RPMI8226 (cell line): Measurements from ENCODE around the gene MSI2.

Experiments used
- DNase-seq: peaks from one replicate; pipeline ENCODE4 v3.0.0-alpha.2; 2015

MSI2 gene

DNA sequence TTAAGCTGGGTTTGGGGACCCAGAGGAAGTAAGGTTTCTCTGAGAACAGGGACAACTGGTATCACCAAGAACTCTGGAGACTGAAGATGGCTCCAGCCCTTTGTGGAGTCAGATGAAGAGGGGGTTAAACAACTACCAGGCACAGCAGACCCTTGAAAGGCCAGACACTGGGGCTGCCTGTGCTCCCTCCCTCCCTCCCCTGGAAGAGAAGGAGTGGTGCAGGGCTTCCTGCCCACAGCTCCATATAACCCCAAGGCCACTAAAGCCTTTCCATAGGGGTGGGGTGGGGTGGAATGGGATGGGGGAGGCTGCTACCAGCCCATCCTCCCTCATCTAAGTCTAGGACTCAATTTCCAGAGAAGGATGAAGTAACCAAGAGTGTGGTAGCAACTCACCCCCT, 422.1 kb downstream of the MSI2 start:
- no peak for DNase-seq

- no peak for DNase-seq
Observed at GRCh38 chr17:57679356-57679755, 423.0 kb downstream of the MSI2 start.

DNA sequence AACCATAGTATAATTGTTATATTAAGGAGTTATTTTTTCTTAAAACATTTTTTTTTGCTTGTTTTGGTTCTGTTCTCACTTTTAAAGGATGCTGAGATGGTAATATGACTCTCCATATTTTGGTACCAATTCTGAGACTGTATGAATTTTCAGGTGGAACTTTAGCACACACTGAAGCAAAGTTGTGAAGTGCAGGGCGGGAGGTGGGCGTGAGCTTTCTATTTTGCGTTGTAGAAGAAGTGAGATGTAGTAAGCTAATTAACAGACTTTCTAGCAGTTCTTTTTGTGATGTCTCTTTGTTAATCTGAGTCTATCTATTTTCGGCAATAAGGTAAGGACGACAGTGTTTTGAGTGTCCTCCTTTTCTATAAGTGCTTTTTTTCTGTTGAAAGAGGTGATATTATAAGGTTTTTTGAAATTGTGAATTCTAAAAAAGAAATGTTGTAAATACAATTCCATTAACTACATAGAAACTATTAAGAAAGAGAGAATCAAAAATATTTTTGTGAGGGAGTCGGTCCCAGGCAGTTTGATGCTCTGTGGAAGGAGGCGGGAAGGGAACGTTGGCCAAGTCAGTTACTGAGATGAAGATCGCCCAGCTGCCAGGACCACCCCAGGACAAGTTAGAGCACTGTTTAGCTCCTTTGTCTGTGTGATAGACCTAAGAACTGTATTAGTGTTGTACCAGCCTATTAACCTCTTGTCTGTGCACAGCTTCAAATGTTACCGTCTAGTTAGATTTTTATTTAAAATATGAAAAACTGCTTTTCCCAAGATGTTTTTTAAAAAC, 423.8 kb downstream of the MSI2 start:
- no peak for DNase-seq

DNA sequence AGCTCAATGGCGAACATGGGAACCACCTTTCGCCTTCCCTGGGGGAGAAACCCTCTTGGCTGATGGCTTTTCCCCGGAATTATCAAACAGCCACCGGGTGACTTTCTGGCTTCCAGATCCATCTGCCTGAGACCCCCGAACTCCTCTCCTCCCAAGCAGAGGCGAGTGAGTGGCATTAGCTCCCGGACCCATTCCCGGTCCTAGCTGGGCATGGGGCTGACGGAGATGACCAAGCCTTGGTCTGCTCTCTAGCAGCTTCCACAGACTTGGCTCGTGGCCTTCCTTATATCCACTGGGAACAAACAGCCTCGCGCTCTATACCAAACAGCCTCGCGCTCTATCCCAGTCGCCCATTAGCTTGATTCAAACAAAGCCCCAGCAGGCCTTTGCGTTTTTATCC, 426.4 kb downstream of the MSI2 start:
- no peak for DNase-seq

DNA sequence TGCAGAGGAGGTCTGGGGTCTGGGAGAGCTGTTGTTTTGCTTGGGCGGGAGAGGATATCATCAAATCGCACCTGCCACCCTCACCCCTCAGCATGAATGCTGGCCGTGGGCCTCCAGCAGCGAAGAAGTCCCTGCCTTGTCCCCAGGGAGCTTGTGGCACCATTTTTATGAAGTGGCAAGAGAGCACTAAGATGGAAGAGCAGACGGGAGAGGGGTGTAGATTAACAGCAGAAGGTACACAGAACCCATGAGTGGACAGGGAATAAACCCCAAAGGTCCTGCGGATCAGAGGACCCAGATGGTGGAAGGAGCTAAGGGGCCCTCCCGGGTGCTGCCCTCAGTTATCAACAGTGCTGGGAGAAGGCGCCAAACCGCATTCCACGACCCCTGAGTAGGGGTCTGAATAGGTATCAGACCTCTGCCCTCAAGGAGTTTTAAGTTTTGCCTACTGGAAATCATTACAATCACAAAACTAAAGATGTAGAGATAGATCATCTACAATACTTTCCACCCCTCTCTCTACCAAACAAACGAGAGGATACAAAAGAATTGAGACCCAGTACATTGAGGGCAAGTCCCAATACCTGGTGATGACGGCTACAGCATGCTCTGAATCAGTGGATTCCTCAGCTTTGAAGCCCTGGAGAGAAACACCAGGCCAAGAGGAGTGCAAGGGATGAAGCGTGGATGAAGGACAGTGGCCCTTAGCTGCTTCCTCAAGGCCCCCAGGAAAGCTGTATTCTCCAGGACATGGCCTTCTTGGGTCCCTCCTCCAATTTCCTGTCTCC, 428.6 kb downstream of the MSI2 start:
- DNase-seq = no peak

DNA sequence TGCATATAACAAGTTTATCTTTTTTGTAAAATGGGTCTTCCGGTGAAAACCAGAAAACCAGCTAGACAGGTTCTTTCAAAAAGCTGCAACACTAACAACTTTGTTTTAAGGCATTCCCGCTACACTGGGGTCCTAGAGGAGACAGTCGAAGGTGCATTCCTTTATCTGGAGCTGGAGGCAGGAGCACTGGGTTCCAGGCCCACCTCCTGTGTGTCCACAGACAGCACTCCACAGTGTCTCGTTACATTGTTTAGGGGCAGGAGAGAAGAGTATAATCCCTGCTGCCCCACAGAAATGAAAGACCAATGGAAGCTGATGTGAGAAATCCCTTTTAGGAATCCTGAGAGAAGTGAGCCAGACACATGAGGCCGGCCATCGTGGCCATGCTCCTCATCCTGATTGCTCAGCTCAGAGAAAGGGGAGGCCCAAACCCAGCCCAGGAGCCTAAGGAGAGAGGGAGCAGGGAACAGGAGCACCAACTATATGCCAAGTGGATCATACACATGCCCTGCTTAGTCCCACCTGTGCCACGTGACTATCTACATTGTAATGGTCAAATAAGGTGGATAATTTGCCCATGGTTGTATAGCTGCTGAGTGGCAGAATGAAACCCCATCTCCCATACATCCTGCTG, 429.3 kb downstream of the MSI2 start:
- DNase-seq = no peak

DNA sequence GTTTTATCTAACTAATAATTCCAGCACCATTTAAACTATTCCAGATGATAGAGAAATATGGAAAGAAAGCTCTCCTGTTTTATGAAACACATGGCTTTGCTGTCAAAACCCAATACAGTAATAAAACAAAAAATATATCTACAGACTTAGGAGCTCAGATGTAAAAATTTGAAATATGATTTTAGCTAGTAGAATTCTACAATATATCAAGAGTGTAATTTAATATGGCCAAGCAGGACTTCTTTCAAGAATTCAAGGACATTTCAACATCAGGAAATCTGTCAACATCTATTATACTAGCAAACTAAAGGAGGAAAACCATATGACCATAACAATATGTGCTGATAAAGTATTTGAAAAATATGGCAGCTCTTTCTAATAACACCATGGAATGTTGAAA, 431.3 kb downstream of the MSI2 start:
- DNase-seq = no peak

DNA sequence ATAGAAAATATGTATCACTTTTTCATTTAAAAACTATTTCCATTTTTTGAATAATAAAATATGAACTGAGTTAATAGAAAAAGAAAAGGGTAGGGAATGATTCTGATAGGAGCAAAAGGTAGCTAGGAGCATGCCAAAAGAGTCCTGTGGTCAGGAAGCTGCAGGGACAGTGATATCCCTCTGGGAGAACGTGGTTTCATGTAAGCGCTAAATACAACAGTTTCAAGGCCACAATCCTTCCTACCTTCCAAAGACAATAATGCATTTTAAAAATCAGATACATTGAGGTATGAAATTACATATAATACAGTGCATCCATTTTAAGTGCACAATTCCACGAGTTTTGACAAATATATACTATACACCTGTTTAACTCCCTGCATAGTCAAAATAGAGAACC, 432.9 kb downstream of the MSI2 start:
- no peak for DNase-seq

DNA sequence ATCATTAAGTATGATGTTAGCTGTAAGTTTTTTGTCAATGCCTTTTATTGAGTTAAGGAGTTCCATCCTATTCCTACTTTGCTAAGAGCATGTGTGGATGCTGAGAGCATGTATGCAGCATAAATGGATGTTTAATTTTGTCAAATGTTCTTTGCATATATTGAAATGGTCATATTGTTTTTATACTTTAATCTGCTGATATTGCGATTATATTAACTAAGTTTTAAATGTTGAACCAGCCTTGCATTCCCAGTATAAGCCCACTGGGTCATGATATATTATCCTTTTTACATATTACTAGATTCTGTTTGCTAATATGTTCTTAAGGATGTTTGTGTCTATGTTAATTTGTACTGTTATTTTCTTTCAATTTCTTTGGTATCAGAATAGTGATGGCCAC, 435.6 kb downstream of the MSI2 start:
- no peak for DNase-seq

DNA sequence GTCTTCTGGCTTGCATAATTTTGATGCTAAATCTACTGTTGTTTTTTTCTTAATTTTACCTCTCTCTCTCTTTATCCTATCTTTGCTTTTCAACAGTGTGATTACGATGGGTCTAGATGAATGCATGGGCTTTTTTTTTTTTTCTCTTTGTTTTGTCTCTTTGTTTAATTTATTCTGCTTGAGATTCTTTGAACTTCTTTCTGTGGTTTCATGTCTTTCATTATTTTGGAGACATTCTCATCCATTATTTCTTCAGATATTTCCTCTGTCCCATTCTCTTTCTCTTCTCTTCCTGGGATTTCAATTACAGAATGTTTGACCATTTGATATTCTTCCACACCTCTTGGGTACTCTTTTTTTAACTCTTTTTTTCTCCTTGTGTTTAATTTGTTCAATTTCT, 436.4 kb downstream of the MSI2 start:
- no peak for DNase-seq

GRCh38 chr17:57694051-57694450, 437.7 kb downstream of the MSI2 start:
- DNase-seq = no peak

GRCh38 chr17:57696050-57696449, 439.7 kb downstream of the MSI2 start:
- DNase-seq = no peak

- no peak for DNase-seq
Observed at GRCh38 chr17:57697197-57697596, 440.9 kb downstream of the MSI2 start.

DNA sequence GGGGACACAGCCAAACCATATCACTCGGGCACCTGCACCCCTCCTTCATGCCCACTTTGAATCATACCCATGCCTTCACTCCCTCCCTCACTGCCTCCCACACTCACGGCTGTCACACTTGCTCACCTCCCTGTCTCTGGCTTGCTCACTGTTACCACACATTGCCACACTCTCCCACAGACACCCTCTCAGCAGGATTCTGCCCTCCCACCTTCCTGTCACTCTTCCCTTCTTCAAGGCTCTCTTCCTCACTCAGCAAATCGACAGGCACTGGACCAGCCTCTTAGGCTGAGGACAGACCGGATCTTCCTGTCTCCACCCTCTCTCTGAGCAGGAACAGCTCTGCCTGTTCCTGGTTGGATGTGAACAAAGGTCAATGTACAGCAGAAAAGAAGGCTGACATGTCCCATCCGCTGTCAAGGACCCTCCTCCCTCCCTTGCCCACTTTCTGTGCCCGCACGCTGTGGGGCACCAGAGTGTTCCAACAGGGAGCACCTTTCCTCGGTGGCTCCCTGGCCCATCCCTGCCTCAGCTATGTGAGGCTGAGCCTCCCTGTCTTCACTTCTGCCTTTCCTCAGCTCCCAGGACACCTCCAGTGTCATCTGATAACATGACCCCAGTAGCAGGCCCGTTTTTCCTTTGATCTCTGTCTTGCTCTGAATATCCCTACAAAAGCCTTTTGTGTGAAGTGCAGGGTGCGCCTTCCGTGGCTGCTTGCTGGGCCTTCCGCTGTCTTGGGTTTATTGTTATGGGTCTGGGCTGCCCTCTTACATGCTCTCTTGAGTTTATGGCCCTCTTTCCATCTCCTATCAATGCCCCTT, 441.8 kb downstream of the MSI2 start:
- DNase-seq = no peak

DNA sequence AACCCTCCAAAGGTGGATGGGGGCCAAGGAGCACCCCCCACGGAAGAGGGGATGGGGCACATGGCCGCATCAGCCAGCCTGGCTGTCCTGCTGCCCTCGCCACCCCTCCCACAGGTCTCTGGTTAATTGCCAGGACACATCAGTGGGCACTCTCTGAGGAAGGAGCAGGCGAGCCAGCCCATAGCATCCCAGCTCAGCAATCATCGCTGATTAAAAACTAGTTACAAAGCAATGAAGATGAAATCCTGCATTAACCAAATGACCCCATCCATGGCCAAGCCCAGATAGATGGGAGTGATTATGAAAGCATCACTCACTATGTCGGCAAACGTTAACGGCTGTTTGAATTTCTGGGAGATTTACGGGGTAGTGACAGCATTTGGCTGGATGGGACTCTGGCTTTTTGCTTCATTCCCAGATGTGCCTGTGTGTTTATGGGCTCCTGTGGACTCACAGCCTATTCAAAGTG, 443.5 kb downstream of the MSI2 start:
- no peak for DNase-seq

GRCh38 chr17:57701124-57701523, 444.8 kb downstream of the MSI2 start:
- DNase-seq = no peak

DNA sequence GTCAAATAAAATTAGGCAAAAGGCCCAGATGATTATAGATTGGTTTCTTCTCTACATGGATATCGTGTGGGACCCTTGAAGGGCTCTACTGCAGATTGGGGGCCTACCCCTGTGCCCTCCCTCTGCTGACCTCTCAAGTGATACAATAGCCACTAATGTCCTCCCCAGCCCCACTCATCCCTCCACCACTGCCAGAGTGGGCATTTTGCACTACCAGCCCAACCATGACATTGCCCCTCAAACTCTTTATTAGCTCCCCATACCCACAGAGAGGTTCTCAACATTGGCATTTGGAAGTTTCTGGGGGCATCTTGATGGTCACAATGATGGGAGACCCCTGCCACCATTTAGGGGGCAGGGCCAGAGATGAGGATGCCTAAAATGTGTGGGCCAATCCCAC, 446.9 kb downstream of the MSI2 start:
- no peak for DNase-seq

GRCh38 chr17:57704448-57704847, 448.1 kb downstream of the MSI2 start:
- no peak for DNase-seq

GRCh38 chr17:57705921-57706695, 449.8 kb downstream of the MSI2 start:
- no peak for DNase-seq

DNA sequence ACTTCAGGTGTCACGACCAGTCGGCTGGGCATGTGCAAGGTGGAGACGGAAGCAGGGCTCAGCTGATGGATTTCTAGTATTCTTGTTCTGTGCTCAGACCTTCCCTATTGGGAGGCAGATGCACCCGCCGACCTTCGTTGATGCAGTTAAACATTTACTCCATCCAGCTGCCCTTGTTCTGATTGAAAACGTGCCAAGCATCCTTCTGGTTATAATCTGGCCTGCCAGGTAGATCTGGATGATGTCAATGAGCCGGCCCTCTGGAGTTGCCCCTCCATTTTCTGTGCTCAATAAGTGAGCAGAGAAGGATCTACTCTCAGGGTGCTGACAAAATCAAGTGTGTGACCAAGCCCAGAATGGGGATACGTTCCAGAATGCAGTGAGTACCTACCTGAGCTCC, 450.4 kb downstream of the MSI2 start:
- DNase-seq = no peak

DNA sequence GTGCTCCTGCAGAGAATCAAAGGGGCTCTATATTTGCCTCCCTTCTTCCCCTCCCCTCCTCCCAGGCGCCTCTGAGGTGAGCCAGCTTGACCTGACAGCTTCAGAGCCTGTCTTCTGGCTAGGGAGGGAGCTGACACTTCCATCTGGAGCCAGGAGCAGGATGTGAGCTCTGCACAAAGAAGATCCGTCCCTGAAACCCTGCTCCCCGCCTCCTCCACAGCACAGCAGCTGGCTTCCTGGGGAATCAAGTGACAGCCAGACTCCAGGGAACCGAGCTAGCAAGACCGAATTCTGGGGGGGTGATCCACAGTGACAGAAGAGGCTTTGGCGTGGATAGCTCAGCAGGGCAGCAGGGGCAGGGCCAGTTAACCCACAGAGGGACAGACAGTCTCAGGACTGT, 451.6 kb downstream of the MSI2 start:
- no peak for DNase-seq

DNA sequence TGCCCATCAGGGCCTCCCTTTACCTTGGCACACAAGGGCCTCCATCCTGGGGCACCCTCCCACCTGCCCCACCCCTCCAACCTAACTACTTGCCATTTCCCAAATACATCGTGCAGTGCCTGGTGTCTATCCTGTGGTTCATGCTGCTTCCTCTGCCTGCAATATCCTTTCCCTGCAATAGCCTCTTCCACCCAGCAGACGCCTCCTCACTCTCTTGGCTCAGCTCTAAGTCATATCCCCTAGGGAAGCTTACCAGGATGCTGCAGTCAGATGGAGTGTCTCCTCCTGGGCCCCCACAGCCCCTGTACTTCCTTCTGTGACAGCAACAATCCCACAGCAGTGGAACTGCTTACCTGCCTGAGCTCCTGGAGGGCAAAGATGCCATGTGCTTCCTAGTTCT, 452.1 kb downstream of the MSI2 start:
- no peak for DNase-seq
